Thyroid gland (tissue), 4 donors: Measurements from ENCODE around the gene STAT6.

Experiments used
- CTCF ChIP-seq, 6 experiments: fragments of 200-600 bp in 3 of 6; fragments of 450-650 bp in 3 of 6; sonication (generic) in 3 of 6; IDR thresholded peaks; one replicate each; pipeline ENCODE4 v1.5.1; 2016 to 2019; ENCODE audit warnings: antibody characterized with exemption in 6 of 6, mild to moderate bottlenecking in 2 of 6, inconsistent platforms in 1 of 6, moderate library complexity in 1 of 6
- POLR2A ChIP-seq, 2 donors: fragments of 450-650 bp; IDR thresholded peaks; one replicate each; pipeline ENCODE4 v1.6.1; 2017; ENCODE audit warnings: antibody characterized with exemption in 2 of 2, mild to moderate bottlenecking in 2 of 2, moderate library complexity in 1 of 2

GRCh38 chr12:57090490-57090889, 20.7 kb downstream of the STAT6 start:
- no peak for TF ChIP-seq CTCF (IDR thresholded peaks at IDR 0.05)
- TF ChIP-seq POLR2A (IDR thresholded peaks at IDR 0.05), result no peak
